Muscle of arm (tissue), 12 donors: Measurements from ENCODE around the gene PRRT1. TPM values are rescaled to one million over a fixed set of nuclear protein-coding genes. Genes with fewer than 3 reads are reported as not detected.

ENCODE experiments used
- DNase-seq: peaks from one replicate; pipeline ENCODE4 v3.0.0-alpha.2; 2013
- polyA plus RNA-seq, 12 donors: library from polyadenylated mRNA; unstranded; fragments of 120-200 nt; gene quantifications; one replicate each; pipeline ENCODE4 v1.2.1, GENCODE V29; 2013; ENCODE audit not compliant: insufficient read length in 12 of 12

The PRRT1 gene
- polyA plus RNA-seq, 12 donors: 0.86 to 5.9 (median 1.3) TPM; not detected in 2

DNA sequence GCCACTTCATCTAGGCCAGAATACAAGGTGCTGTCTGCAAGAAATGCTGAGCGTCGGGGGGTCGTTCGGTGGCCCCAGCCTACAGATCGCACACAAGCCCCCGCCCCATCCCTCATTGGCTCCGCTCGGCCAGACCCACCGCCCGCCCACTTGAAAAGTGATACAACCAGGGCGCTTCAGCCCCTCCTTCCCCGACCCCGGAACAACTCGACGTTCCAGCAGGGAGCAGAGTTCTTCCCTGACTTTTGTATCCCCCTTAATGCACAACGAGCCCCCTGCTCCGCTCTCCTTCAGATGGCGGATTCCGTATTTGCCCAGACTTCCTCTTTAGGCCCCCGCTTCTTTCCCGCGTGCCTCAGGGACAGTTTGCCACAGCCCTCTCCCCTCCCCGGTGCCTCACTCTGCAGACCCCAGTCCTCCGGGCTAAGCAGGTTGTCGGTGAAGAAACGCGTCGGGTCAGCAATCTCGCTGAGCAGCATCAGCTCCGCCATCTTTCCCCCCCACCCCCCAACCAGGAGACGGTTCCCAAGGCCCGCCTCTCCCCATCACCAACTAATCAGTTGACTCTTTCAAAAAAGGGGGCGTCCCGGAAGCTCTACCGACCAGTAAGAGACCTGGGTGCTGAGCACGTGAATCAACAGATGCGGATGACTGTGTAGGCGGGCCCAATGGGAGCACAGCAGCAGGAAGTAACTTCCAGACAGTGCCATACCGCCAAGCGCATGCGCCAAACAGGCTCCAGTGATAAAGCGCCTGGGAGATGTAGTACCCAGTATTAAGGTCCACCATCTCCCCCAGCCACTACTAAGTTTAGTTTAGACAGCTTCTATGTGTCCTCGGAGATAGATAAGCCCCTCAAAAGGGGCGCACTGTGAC is 23.8 kb downstream of the PRRT1 start, which contains the start of gene ATF6B:
Gene ATF6B (minus strand): TSS at position 530 of the 876 bp plus-strand sequence. CDS start 39 bp downstream, at position 491.
- peak; percentile 99 for DNase-seq

DNA sequence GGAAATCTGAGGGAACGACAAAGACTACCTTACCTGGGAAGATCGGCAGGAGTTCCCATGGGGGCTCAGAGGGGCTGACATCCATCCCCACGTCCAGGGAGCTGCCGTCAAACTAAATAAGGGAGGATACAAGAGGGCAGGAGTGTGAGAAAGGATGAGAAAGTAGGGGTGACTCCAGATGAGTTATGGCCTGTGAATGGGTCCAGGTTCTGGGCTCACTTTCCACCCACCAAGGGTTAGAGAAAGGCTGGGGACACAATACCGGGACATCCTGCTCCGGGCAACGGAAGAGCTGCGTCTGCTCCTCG is 24.4 kb downstream of the PRRT1 start:
- DNase-seq: no peak

DNA sequence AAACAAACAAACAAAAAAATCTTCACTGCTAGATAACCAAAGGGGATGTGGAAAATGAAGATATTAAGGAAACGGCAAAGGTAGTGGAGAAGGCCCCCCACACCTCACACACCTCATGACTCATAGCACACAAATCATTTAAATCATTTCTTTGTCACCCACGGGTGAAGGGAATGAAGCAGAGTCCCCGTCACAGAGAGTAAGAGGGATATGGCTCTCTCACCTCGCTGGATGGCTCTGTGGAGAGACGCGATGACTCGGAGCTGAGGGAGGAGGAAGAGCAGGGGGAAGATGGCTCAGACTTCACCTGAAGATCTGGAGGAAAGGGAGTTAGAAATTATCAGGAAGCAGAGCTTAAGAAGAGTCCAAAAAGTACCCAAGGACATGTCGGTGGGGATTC is 24.9 kb downstream of the PRRT1 start:
- no peak for DNase-seq

DNA sequence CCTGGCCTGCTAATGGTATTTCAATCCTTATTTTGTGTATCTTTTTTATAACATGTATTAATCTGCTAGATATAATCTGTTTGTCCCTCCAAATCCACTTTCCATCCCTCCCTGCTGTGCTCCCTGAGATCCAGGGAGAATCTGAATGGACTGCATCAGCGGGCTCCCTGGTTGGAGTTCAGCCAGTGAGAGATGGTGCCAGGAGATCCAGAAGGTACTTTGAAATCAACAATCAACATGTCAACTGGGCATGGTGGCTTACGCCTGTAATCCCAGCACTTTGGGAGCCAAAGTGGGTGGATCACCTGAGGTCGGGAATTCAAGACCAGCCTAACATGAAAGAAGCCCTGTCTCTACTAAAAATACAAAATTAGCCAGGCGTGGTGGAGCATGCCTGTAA is 28.1 kb downstream of the PRRT1 start:
- DNase-seq: no peak

DNA sequence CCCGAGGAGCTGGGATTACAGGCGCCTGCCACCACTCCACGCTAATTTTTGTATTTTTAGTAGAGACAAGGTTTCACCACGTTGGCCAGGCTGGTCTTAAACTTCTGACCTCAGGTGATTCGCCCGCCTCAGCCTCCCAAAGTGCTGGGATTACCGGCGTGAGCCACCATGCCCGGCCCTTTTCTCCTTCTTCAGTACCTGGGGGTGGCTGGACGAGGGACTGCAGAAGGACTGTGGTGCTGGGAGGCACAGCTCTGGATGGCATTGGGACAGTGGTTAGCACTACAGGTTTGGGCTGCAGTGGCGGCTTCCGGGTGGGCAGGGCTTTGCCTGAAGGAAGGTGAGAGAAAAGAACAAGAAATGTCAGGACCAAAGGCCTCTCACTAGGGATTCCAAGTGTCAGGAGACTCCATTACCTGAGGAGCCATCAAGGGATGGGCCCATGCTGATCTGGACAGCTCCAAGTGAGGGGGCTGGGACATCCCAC is 31.1 kb downstream of the PRRT1 start:
- DNase-seq: no peak

DNA sequence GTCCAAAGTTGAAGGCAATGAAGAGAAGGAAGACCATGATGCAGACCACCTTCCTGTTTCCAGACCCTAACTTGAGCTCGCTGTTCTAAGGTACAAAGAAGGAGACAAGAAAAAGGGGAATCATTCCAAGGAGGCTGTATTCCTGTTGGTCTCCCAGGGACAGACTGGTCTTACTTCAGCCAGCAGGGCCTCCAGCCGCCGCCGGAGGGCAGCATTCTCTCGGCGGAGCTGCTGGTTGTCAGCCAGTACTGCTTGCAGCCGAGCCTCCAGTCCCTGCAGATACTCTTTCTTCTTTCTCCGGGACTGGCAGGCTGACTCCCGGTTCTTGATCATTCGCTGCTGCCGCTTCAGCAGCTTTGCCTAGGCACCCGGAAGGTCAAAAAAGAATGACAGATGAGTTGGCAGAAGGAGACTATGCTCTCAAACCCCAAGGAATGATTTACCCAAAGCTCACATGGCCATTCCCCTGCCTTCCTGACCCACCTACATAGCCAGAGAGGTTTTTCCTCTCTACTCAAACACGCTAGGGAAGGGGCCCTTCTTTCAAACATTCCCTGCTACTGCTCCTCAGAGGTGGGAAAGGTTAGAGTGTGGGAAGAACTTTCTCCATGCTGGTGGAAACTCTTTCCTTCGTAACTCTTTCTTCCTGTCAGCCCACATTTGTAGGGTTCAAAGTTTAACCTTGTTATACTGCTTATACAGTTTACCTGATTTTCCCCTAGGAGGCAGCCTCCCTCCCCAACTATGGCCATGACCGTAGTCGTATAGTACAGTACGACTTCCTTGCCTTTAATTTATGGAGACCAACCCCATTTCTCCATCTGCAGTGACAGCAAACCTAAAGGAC is 32.7 kb downstream of the PRRT1 start:
- DNase-seq: peak; percentile 85

DNA sequence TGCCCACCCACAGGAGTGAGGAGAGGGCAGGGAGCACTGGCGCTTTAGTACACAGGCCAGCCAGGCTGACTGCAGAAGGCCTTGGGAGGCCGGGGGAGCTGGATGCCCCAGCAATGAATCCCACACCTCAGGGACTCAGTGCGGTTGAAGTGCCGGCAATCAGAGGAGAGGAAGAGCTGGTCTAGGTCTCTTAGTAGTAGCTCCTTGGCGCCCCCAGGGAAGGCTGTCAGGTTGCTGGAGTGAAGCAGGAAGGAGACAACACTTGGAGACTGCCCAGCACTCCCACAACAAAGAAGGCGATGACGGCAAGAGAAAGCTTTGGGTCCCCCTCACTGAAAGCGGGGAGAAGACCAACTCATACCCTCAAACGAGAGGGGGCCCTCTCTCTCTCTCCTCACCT is 34.3 kb downstream of the PRRT1 start:
- no peak for DNase-seq

DNA sequence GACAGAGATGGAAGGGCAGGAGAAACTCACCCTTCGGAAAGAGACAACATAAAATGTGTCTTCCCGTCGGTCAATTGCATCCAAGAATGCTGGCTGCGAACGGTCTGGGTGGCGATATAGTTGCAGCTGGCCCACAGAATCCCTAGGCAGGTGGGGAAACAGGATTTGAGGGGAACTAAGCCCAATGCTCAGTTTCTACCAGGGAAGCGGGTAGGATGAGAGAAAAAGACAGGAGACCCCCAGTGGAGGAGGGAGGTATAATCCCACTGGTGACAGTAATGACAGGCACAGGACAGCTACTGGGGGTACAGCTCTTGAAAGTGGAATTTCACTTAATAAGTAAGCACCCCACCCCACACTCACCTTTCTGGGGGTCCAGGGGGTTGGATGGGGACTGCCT is 35.1 kb downstream of the PRRT1 start:
- no peak for DNase-seq

DNA sequence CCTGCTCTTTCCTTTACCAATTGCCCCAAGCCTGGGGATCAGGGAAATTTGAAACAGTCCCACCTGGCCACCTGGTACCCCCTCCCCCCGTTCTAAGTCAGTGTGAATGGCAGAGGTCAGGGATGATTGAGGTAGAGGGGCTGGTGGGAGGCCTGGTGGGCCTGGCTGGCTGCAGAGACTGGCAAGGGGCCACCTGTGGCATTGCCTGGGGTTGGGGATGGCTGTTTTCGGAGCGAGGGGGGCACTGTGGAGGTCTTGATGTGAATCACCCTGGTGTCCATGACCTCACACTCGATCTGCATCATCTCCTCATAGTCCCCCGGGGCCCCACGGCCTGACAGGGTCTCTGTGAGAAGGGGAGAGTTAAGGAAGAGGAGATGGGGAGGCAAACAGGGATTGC is 36.1 kb downstream of the PRRT1 start:
- DNase-seq: no peak

DNA sequence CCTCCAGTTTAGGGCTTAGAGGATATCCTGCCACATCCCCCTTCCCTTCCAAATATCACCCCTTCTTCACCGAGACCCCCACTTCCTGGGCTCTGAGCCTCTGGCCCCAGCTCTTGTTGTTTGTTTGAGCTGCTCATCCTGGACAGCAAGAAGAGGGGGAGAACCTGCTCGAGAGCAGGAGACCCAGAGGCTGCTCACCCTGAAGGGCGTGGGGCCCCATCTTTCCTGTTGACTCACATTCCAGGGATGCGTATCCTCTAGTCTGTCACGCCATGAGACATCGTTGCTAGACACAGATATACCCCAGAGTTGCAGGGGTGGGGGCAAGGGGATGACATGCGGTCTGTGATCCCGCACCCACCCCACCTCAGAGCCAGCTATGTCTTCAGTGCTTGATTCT is 36.9 kb downstream of the PRRT1 start:
- no peak for DNase-seq

DNA sequence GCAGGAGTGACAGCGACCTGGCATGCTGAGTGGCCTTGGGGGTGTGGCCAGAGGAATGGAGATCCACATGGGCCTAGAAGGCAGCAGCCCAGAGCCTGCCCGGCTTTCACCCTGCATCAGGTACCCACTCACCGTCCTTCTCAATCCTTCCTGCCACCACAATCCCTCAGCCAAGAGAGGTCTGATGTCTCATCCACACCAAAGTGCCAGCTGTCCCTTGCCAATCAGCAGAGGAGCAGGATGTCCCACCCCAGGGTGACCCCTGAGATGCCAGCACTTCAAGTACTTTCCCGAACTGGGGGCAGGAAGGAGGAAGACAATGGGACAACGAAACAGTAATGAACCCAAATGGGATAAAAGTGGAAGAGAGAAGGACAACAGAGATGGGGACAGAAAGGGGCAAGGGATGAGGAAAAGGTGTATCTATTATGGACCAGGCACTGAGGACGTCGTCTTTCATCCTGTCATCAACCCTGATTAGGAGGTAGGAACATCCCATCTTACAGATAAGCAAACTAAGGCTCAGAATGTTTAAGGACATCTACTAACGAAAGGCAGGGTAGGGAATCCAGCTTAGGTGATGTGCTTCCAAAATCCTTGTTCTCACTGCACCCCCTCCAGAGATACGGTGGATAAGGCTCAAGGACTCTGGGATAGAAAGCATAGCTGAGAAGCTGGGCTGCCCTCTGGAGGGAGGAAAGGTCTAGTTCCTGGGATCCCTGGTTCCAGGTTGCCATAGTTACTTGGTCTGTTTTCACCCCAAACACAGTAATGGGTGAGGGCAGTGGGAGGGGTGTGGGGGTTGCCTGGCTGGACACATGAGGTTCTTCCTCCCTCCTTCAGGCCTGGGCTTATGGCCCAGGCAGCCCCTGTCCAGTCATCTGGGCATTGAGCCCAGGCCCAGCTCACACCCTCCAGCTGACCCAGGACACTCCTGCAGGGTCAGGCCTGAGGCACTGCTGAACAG is 38.1 kb downstream of the PRRT1 start:
- peak; percentile 96 for DNase-seq

DNA sequence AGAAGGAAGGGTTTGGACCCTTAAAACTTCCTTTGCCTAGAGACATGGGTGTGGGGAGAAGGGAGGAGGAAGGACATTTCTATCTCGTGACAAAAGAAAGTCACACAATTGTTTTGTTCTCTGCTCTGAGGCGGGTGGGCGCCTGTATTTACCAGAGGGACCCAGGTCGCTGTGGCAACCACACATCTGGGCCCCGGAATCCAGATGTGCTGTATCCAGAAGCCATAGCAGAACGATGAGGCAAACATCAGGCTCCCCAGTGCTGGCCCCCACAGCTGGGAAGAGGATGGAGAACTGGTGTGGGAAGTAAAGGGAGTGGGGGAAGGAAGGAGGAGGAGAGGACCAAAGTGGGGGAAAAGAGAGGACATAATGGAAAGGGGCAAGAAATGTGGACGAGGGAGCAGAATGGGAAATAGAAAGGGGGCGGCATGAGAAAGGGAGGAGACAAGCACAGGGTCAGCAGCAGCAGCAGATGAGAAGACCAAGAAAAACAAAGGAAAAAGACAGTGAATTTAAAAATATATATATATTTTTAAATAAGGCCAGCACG is 39.2 kb downstream of the PRRT1 start:
- peak; percentile 92 for DNase-seq

DNA sequence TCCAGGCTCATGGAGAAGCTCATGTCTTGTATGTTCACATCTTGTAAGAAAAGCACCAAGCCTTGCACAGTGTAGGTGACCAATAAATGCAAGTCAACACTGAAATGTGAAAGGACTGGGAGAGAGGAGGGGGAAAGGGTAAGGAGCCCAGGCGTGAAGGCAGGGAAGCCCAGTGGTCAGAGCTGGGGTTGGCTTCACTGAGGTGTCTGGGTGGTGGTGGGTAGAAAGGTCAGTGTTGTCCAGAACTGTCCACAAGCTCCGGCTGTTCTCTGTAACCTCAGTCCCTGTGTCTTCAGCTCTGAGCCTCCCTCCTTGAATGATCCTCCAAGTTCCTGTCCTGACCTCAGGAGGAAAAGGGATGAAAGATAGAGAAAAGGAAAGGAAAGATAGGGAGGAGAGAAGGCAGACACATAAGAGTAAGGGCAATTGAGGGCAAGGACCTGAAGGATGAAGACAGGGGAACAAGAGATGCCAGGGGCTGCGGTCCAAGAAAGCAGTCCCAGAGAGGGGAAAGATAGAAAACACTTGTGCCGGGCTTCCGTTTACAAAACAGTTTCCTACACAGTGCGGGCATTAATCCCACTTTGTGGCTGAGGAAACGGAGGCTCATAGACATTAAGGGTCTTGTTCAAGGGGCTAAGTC is 40.2 kb downstream of the PRRT1 start:
- DNase-seq: peak; percentile 79

DNA sequence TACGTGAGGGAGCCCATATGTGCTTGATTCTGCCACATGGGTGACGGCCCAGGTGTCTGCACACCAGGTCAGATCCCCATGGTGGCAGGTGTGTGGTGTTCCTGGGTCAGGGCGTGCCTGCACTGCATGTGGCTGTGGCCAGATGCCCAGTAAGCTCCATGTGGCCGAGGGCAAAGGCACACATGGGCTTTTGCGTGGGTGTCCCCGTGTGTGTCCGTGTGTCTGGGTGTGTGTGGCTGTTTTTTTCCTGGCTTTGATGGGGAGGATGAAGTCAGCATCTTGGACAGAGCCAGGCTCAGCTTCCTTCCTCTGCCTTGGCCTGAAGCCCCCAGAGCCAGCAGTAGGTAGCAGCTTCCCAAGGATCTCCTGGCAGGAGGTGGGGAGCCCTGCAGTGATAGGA is 41.1 kb downstream of the PRRT1 start:
- DNase-seq: no peak

DNA sequence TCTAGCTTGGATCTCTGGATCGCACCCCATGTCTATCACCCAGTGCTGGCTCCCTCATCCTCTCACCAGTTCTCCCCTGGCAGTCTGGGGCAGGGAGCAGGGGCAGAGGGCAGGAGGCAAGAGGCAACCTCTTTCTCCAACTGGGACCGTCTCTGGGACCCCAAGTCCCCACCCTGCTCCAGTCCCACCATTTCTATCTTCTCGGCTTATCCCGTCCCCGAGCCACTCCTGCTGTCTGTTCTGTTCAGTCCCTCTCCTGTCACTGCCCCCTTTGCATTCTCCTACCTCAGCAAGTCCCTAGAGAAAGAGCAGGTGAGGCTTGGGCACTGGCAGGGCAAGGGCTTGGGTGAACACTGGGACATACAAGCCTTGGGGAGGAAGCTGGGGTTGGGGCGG is 42.0 kb downstream of the PRRT1 start:
- DNase-seq: no peak

DNA sequence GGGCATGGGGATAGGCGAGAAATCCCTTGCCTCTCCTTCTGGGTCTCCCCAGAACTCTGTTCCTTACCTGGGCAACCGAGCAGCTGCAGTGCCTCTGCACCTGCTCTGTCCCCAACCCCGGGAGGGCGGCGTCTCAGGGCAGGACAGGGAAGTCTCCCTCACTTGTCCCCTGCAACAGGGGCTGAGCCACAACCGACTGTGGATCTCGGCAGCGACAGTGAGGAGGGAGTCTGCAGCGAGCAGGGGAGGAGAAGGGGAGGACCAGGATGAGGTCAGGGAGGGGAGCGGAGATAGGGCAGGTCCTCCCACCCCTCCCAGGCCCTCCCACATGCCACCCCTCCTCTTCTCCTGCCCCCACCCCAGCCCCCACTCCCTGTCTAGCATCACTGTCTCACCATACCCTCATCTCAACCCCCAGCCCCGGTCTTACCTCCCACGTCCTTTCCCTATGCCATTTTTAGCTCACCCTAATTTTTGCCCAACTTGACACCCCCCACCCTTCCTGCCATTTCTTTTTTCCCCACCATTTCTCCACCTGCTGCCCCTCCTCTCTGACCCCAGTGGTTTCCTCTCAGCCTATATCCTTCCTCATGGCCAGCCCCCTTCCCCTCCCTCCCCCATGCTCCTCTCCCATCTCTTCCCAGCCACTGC is 42.5 kb downstream of the PRRT1 start, which contains the start of gene TNXB:
Gene TNXB (minus strand): TSS at position 225 of the 651 bp plus-strand sequence. CDS start 11,140 bp downstream, outside the sequence.
- peak; percentile 70 for DNase-seq

DNA sequence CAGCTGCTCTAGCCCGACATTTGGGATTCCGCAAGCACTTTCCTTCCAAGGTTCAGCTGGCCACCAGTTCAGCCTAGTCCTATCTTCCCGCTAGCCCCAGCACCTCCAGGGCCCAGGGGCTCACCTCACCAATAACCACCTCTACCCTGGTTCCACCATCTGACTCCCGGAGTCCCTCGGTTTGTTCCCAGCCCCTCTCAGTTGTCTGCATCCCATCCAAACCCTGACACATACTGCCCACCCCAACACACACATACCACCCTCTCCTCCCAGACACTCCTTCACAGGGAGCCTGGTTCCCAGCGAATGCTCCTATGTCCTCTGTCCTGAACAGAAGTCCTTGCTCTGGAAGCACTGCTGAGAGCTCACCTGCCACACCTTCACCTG is 43.0 kb downstream of the PRRT1 start:
- no peak for DNase-seq

DNA sequence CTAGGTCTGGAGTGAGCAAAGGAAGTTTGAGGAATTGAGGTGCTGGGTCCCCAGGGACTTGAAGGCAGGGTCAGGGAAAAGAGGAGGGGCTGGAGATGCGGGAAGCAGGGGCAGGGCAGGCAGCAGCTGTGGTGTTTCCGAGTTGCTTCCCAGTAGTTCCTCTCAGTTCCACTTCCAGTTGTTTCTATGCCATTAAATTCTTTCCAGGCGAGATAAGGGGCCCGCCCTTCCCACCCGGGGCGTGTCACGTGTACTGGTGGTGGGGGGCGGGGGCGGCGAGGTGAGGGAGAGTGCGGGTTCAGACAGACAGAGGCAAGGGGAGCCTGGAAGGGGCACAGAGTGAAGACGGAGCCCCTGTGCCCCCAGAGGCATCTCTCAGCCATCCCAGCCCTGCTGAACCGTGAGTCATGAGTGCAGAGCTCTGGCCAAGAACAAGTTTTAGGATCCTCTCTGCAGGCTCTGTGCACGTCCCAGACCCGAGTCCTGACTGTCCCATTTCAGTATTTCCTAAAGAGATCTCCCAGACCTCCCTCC is 43.6 kb downstream of the PRRT1 start:
- peak; percentile 90 for DNase-seq

DNA sequence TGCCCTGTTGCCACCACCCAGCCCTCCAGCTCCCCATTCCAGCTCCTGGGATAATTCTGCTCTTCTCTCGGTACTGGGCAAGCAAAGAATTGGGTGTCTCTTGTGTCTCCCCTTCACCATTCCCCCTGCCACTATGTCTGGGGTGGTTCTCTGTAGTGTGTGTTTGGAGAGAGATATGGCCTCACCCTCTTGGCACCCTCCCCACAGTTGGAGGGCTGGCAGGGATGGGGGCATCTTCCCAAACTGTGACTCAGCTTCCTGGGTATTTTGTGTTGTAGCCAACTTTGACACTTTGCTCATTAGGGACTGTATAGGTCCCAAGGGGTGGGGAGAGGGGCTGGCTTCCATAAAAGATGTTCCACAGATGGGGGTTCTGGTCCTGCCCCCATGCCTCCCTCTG is 44.3 kb downstream of the PRRT1 start:
- DNase-seq: no peak

DNA sequence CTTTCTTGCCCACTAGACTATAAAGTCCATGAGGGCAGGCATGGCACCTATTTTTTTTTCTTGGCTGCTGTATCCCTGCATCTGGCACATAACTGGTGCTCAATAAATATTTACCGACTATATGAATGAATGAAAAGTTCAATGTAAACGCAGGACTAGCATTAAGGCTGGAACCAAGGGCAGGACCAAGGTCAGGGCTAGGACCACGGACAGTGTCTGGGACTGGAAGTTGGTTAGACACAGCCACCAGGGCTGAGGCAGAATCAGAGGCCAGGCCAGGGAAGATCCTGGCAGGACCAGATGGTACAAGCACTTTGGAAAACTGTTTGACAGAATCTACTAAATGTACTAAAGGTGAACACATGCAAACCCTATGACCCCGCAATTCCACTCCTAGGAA is 46.3 kb downstream of the PRRT1 start:
- no peak for DNase-seq
